H9 (cell line): ENCODE results near the gene COX8C. TPM values are rescaled to one million over a fixed set of nuclear protein-coding genes. Genes with fewer than 3 reads are reported as not detected.

Experiments used
- DNase-seq: peaks from one replicate; pipeline ENCODE4 v3.0.0-alpha.2; 2017
- H2AFZ ChIP-seq: one replicate; pipeline ENCODE4 v1.6.1; 2013; ENCODE audit warnings: mild to moderate bottlenecking, low read length, control low read depth, moderate library complexity
- H2AK5ac ChIP-seq: 2 replicates; pipeline ENCODE4 v1.6.1; 2013; ENCODE audit warnings: low read length, control low read depth, mixed read lengths; ENCODE audit not compliant: insufficient read length
- H2BK120ac ChIP-seq: one replicate; pipeline ENCODE4 v1.6.1; 2013; ENCODE audit warnings: low read depth, mild to moderate bottlenecking, low read length, control low read depth, inconsistent platforms; ENCODE audit not compliant: poor library complexity, severe bottlenecking
- H2BK12ac ChIP-seq: 2 replicates; pipeline ENCODE4 v1.6.1; 2013; ENCODE audit warnings: low read length, control low read depth, mixed read lengths, low read depth; ENCODE audit not compliant: insufficient read length
- H2BK15ac ChIP-seq: 2 replicates; pipeline ENCODE4 v1.6.1; 2013; ENCODE audit warnings: low read depth, low read length, control low read depth
- H2BK20ac ChIP-seq: one replicate; pipeline ENCODE4 v1.6.1; 2013; ENCODE audit warnings: low read depth, mild to moderate bottlenecking, low read length, control low read depth, inconsistent platforms; ENCODE audit not compliant: poor library complexity, severe bottlenecking
- H2BK5ac ChIP-seq: 2 replicates; pipeline ENCODE4 v1.6.1; 2013; ENCODE audit warnings: low read length, control low read depth, mixed read lengths; ENCODE audit not compliant: insufficient read length
- H3K14ac ChIP-seq: 2 replicates; pipeline ENCODE4 v1.6.1; 2013; ENCODE audit warnings: low read length, control low read depth; ENCODE audit not compliant: insufficient read depth
- H3K18ac ChIP-seq: 2 replicates; pipeline ENCODE4 v1.6.1; 2013; ENCODE audit warnings: low read depth, mild to moderate bottlenecking, mixed read lengths, low read length, control low read depth; ENCODE audit not compliant: insufficient read length
- H3K23ac ChIP-seq: 2 replicates; pipeline ENCODE4 v1.6.1; 2013; ENCODE audit warnings: low read length, control low read depth, mixed read lengths, low read depth; ENCODE audit not compliant: insufficient read length
- H3K23me2 ChIP-seq: 2 replicates; pipeline ENCODE4 v1.6.1; 2013; ENCODE audit warnings: low read depth, mild to moderate bottlenecking, mixed read lengths, low read length, control low read depth; ENCODE audit not compliant: insufficient read length, poor library complexity, severe bottlenecking
- H3K27ac ChIP-seq: 2 replicates; pipeline ENCODE4 v1.5.1; 2013; ENCODE audit warnings: low read length, control low read depth, mixed read lengths, low read depth; ENCODE audit not compliant: insufficient read length
- H3K27me3 ChIP-seq: 2 replicates; pipeline ENCODE4 v1.6.1; 2013; ENCODE audit warnings: low read length, control low read depth, inconsistent platforms; ENCODE audit not compliant: insufficient read depth
- H3K4ac ChIP-seq: 2 replicates; pipeline ENCODE4 v1.6.1; 2013; ENCODE audit warnings: low read depth, mild to moderate bottlenecking, control low read depth, inconsistent platforms, low read length, moderate library complexity
- H3K4me1 ChIP-seq: 2 replicates; pipeline ENCODE4 v1.6.1; 2013; ENCODE audit warnings: low read length, control low read depth, inconsistent platforms; ENCODE audit not compliant: insufficient read depth
- H3K4me2 ChIP-seq: 2 replicates; pipeline ENCODE4 v1.6.1; 2013; ENCODE audit warnings: low read length, control low read depth, mixed read lengths; ENCODE audit not compliant: insufficient read length, insufficient read depth
- H3K56ac ChIP-seq: 2 replicates; pipeline ENCODE4 v1.6.1; 2013; ENCODE audit warnings: low read depth, mild to moderate bottlenecking, mixed read lengths, low read length, control low read depth; ENCODE audit not compliant: insufficient read length
- H3K79me1 ChIP-seq: 2 replicates; pipeline ENCODE4 v1.6.1; 2013; ENCODE audit warnings: low read depth, mild to moderate bottlenecking, moderate library complexity, low read length, control low read depth, inconsistent platforms; ENCODE audit not compliant: insufficient read depth, poor library complexity, severe bottlenecking
- H3K79me2 ChIP-seq: 2 replicates; pipeline ENCODE4 v1.6.1; 2013; ENCODE audit warnings: low read length, control low read depth, inconsistent platforms; ENCODE audit not compliant: insufficient read depth
- H3K9ac ChIP-seq: 2 replicates; pipeline ENCODE4 v1.6.1; 2013; ENCODE audit warnings: low read length, control low read depth, mixed read lengths; ENCODE audit not compliant: insufficient read length; ENCODE audit errors: extremely low read depth
- H3K9me3 ChIP-seq: one replicate; pipeline ENCODE4 v1.6.1; 2013; ENCODE audit warnings: low read depth, low read length, inconsistent platforms; ENCODE audit not compliant: control insufficient read depth
- H3T11ph ChIP-seq: one replicate; pipeline ENCODE4 v1.6.1; 2013; ENCODE audit warnings: mild to moderate bottlenecking, low read length, control low read depth, inconsistent platforms
- H4K20me1 ChIP-seq: one replicate; pipeline ENCODE4 v1.6.1; 2013; ENCODE audit not compliant: control insufficient read depth, insufficient read length, insufficient read depth
- H4K5ac ChIP-seq: 2 replicates; pipeline ENCODE4 v1.6.1; 2013; ENCODE audit warnings: low read depth, mild to moderate bottlenecking, mixed read lengths, low read length, control low read depth; ENCODE audit not compliant: insufficient read length
- H4K8ac ChIP-seq: replicated peaks from 2 replicates; pipeline ENCODE4 v1.6.1; 2013; ENCODE audit warnings: low read length, control low read depth, mixed read lengths, low read depth; ENCODE audit not compliant: insufficient read length
- H4K91ac ChIP-seq: 2 replicates; pipeline ENCODE4 v1.6.1; 2013; ENCODE audit warnings: low read depth, mild to moderate bottlenecking, moderate library complexity, mixed read lengths, low read length, control low read depth; ENCODE audit not compliant: insufficient read length
- H3K27ac Mint-ChIP-seq, 3 experiments: 2 replicates in 2 of 3; 3 replicates in 1 of 3; pipeline ENCODE4 v1.8.0; 2020 to 2021; ENCODE audit warnings: mixed read lengths in 3 of 3, mild to moderate bottlenecking in 1 of 3, moderate library complexity in 1 of 3
- H3K27me3 Mint-ChIP-seq: 2 replicates; pipeline ENCODE4 v1.8.0; 2021; ENCODE audit warnings: low read depth, mild to moderate bottlenecking, moderate library complexity, mixed read lengths
- H3K36me3 Mint-ChIP-seq, 3 experiments: 2 replicates in 2 of 3; 3 replicates in 1 of 3; pipeline ENCODE4 v1.8.0; 2020 to 2021; ENCODE audit warnings: low read depth in 3 of 3, mixed read lengths in 3 of 3; ENCODE audit not compliant: insufficient read depth in 1 of 3
- H3K4me1 Mint-ChIP-seq, 2 experiments: 2 replicates each; pipeline ENCODE4 v1.8.0; 2020; ENCODE audit warnings: mixed read lengths in 2 of 2
- H3K4me3 Mint-ChIP-seq, 2 experiments: 2 replicates in 1 of 2; 3 replicates in 1 of 2; pipeline ENCODE4 v1.8.0; 2020 to 2021; ENCODE audit warnings: mild to moderate bottlenecking in 2 of 2, mixed read lengths in 2 of 2, moderate library complexity in 1 of 2
- H3K9me3 Mint-ChIP-seq, 2 experiments: 2 replicates in 1 of 2; 3 replicates in 1 of 2; pipeline ENCODE4 v1.8.0; 2020; ENCODE audit warnings: mild to moderate bottlenecking in 2 of 2, mixed read lengths in 2 of 2, moderate library complexity in 1 of 2
- WGBS: extraction: QIAGEN DNeasy Blood & Tissue Kit; methylation state at CpG from one replicate; pipeline ENCODE4 v1.1.7; 2013; ENCODE audit warnings: missing lambda C conversion rate, low lambda C conversion rate, mixed read lengths; ENCODE audit not compliant: insufficient read length; ENCODE audit errors: extremely low coverage; 5-methylcytosine and 5-hydroxymethylcytosine counted together
- total RNA-seq: library from RNA; stranded (reverse); gene quantifications from 2 replicates; pipeline ENCODE4 v1.2.1, GENCODE V29; 2021
- TF ChIP-seq, protein P1 (sequence below): fragments of 200-600 bp; sonication (generic); conservative IDR thresholded peaks from 3 replicates; pipeline ENCODE4 v1.8.0; 2021; ENCODE audit warnings: antibody characterized with exemption, mild to moderate bottlenecking

The COX8C gene
- total RNA-seq, 1 experiment from 2014 or later, result not detected

DNA sequence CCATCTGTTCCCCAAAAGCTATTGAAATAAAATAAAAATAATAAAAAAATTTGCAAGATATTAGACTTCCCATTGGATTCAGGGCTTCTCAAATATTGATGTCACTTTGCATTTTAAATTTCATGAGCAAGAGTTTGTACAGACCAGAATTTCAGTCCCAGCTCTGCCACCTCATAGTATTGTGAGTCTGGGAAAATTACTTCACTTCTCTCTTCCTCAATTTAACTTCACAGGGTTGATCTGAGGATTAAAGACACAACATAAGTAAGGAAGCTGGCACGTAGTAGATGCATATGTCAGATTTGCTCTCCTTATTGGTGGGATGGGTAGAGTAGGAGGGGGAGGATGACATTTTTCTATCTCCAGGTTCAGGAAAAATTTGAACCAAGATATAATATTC lies 32.8 kb downstream of the COX8C start:
- Histone ChIP-seq H3K18ac (no peak overlapping the region), H3K79me2 (no peaks in the 10 kb centered on the region), H2BK12ac (no peak overlapping the region), H2AK5ac (no peak overlapping the region), H3K4ac (no peak overlapping the region), H4K8ac (no peak overlapping the region), H3K23ac (no peak overlapping the region), H4K5ac (no peak overlapping the region), H3K14ac (no peak overlapping the region), H2BK15ac (no peak overlapping the region), H2BK120ac (no peak overlapping the region), H2BK5ac (no peak overlapping the region), H3T11ph (no peak overlapping the region), H3K23me2 (no peaks in the 10 kb centered on the region), H3K4me1 (no peaks in the 10 kb centered on the region), H3K27me3 (no peaks in the 10 kb centered on the region), H4K20me1 (no peaks in the 10 kb centered on the region), H4K91ac (no peak overlapping the region), H3K4me2 (no peak overlapping the region), H3K9me3 (no peaks in the 10 kb centered on the region), H3K79me1 (no peaks in the 10 kb centered on the region), H2AFZ (no peak overlapping the region), H3K56ac (no peak overlapping the region), H2BK20ac (no peak overlapping the region), H3K9ac (no peak overlapping the region), H3K27ac (no peak overlapping the region)
- TF ChIP-seq, protein P1, sequence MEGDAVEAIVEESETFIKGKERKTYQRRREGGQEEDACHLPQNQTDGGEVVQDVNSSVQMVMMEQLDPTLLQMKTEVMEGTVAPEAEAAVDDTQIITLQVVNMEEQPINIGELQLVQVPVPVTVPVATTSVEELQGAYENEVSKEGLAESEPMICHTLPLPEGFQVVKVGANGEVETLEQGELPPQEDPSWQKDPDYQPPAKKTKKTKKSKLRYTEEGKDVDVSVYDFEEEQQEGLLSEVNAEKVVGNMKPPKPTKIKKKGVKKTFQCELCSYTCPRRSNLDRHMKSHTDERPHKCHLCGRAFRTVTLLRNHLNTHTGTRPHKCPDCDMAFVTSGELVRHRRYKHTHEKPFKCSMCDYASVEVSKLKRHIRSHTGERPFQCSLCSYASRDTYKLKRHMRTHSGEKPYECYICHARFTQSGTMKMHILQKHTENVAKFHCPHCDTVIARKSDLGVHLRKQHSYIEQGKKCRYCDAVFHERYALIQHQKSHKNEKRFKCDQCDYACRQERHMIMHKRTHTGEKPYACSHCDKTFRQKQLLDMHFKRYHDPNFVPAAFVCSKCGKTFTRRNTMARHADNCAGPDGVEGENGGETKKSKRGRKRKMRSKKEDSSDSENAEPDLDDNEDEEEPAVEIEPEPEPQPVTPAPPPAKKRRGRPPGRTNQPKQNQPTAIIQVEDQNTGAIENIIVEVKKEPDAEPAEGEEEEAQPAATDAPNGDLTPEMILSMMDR, result no peak
- Mint-ChIP-seq H3K27ac (no peak overlapping the region), H3K27me3 (no peaks in the 10 kb centered on the region), H3K4me1 (no peaks in the 10 kb centered on the region), H3K4me3 (no peak overlapping the region), H3K36me3 (peaks cover 0 to 4% (median 0%) of the 10 kb centered on the region in 3 experiments; a peak in 1 of 7 replicates), H3K9me3 (peaks cover 5% of the 10 kb centered on the region in 2 experiments; a peak in 3 of 5 replicates)
- no CpG with 5 or more reads among the region's 1 CpG for WGBS
- no peak for DNase-seq
